Measurements from ENCODE around the gene GFAP.

The GFAP gene

GRCh38 chr17:44931376-44931775 lies 16.1 kb upstream of the GFAP start:
- peaks cover 6% of the 10 kb centered on the region; the same call in 1 of the 2 replicates for H3K79me2 ChIP-seq (ENCODE audit: insufficient read depth, low read length)
- H3K9me2 ChIP-seq (replicated peaks; ENCODE audit: insufficient read depth, low read length) = no peaks in the 10 kb centered on the region
- H4K20me1 ChIP-seq (ENCODE audit: low read depth, low read length) = no peaks in the 10 kb centered on the region; the same call in 1 of the 2 replicates
- H3K9ac ChIP-seq (ENCODE audit: low read length) = no peak overlapping the region
- no peak overlapping the region for H3K4me3 ChIP-seq (ENCODE audit: insufficient read depth, low read length, poor library complexity, severe bottlenecking)
- no peaks in the 10 kb centered on the region for H3K27me3 ChIP-seq (ENCODE audit: low read length)
- H2AFZ ChIP-seq (ENCODE audit: low read depth, low read length, severe bottlenecking) = no peak overlapping the region
- H3K36me3 ChIP-seq (ENCODE audit: low read length) = peaks cover 16% of the 10 kb centered on the region; the same call in 1 of the 2 replicates
- H3K9me3 ChIP-seq (ENCODE audit: insufficient read depth, low read length) = no peaks in the 10 kb centered on the region
- no peak for TF ChIP-seq EZH2phosphoT487 (conservative IDR thresholded peaks at IDR 0.05; ENCODE audit: low read length)
- TF ChIP-seq, protein P1, sequence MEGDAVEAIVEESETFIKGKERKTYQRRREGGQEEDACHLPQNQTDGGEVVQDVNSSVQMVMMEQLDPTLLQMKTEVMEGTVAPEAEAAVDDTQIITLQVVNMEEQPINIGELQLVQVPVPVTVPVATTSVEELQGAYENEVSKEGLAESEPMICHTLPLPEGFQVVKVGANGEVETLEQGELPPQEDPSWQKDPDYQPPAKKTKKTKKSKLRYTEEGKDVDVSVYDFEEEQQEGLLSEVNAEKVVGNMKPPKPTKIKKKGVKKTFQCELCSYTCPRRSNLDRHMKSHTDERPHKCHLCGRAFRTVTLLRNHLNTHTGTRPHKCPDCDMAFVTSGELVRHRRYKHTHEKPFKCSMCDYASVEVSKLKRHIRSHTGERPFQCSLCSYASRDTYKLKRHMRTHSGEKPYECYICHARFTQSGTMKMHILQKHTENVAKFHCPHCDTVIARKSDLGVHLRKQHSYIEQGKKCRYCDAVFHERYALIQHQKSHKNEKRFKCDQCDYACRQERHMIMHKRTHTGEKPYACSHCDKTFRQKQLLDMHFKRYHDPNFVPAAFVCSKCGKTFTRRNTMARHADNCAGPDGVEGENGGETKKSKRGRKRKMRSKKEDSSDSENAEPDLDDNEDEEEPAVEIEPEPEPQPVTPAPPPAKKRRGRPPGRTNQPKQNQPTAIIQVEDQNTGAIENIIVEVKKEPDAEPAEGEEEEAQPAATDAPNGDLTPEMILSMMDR (IDR thresholded peaks at IDR 0.05; ENCODE audit: insufficient read depth, low read length, poor library complexity, severe bottlenecking) = no peak
- 0 out of 2 replicates have a peak, but pooled peaks cover 5% of the 10 kb centered on the region for H3F3A ChIP-seq (ENCODE audit: insufficient read depth)
- no peak overlapping the region for H3K4me2 ChIP-seq (ENCODE audit: low read depth, low read length, poor library complexity, severe bottlenecking)
- no peak overlapping the region for H3K27ac ChIP-seq (ENCODE audit: low read depth, low read length)

DNA sequence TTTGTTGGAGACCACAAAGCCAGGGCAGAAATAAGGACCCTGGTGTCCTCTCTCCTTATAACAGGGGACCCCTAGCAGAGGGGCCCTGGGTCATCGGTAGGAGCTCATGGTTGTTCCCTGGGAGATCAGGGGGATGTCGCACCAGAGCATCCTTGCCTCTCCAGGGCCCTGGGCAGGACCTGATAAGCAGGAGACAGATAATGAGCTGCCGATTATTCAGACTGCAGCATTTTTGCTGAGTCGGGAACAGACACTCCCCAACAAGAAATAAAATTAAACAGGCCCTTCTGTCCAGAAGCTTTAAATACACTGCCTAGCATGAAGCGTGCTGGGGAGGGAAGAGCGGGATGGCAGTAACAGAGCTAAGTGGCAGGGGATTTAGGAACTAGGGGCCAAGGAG lies 15.4 kb upstream of the GFAP start:
- no peaks in the 10 kb centered on the region for H3K9me3 ChIP-seq (ENCODE audit: insufficient read depth, low read length)
- no peak overlapping the region for H3K4me2 ChIP-seq (ENCODE audit: low read depth, low read length, poor library complexity, severe bottlenecking)
- TF ChIP-seq, protein P1 (IDR thresholded peaks at IDR 0.05; ENCODE audit: insufficient read depth, low read length, poor library complexity, severe bottlenecking) = no peak
- no peak for TF ChIP-seq EZH2phosphoT487 (conservative IDR thresholded peaks at IDR 0.05; ENCODE audit: low read length)
- H3F3A ChIP-seq (ENCODE audit: insufficient read depth) = 0 out of 2 replicates have a peak, but pooled peaks cover 5% of the 10 kb centered on the region
- H3K9me2 ChIP-seq (replicated peaks; ENCODE audit: insufficient read depth, low read length) = no peaks in the 10 kb centered on the region
- H2AFZ ChIP-seq (ENCODE audit: low read depth, low read length, severe bottlenecking) = no peak overlapping the region
- H3K79me2 ChIP-seq (ENCODE audit: insufficient read depth, low read length) = peaks cover 3% of the 10 kb centered on the region; the same call in 1 of the 2 replicates
- no peak overlapping the region for H3K9ac ChIP-seq (ENCODE audit: low read length)
- peaks cover 16% of the 10 kb centered on the region; the same call in 1 of the 2 replicates for H3K36me3 ChIP-seq (ENCODE audit: low read length)
- H3K4me3 ChIP-seq (ENCODE audit: insufficient read depth, low read length, poor library complexity, severe bottlenecking) = no peak overlapping the region
- H4K20me1 ChIP-seq (ENCODE audit: low read depth, low read length) = no peaks in the 10 kb centered on the region; the same call in 1 of the 2 replicates
- no peaks in the 10 kb centered on the region for H3K27me3 ChIP-seq (ENCODE audit: low read length)
- no peak overlapping the region for H3K27ac ChIP-seq (ENCODE audit: low read depth, low read length)

GRCh38 chr17:44928950-44929720 lies 13.8 kb upstream of the GFAP start:
- Histone ChIP-seq H3K4me2 (ENCODE audit: low read depth, low read length, poor library complexity, severe bottlenecking) (no peak overlapping the region), H3K9me3 (ENCODE audit: insufficient read depth, low read length) (no peaks in the 10 kb centered on the region), H3K27me3 (ENCODE audit: low read length) (no peaks in the 10 kb centered on the region), H3K4me3 (ENCODE audit: insufficient read depth, low read length, poor library complexity, severe bottlenecking) (no peak overlapping the region), H3K79me2 (ENCODE audit: insufficient read depth, low read length) (no peaks in the 10 kb centered on the region), H2AFZ (ENCODE audit: low read depth, low read length, severe bottlenecking) (no peak overlapping the region), H4K20me1 (ENCODE audit: low read depth, low read length) (no peaks in the 10 kb centered on the region), H3F3A (ENCODE audit: insufficient read depth) (peaks cover 13% of the 10 kb centered on the region), H3K9ac (ENCODE audit: low read length) (no peak overlapping the region), H3K36me3 (ENCODE audit: low read length) (peaks cover 16% of the 10 kb centered on the region; the same call in 1 of the 2 replicates), H3K27ac (ENCODE audit: low read depth, low read length) (no peak overlapping the region), H3K9me2 (replicated peaks; ENCODE audit: insufficient read depth, low read length) (no peaks in the 10 kb centered on the region)
- TF ChIP-seq EZH2phosphoT487 (conservative IDR thresholded peaks at IDR 0.05; ENCODE audit: low read length) = no peak
- TF ChIP-seq, protein P1 (IDR thresholded peaks at IDR 0.05; ENCODE audit: insufficient read depth, low read length, poor library complexity, severe bottlenecking) = no peak
